HEK293 (cell line): ENCODE measurements around the gene GASK1B.
A peak's percentile ranks its signal among the peaks of the same experiment; 100 is the strongest.

Source experiments
- GFI1B ChIP-seq: fragments of 450-650 bp; formaldehyde crosslinking; IDR thresholded peaks from 2 replicates; pipeline ENCODE4 v1.5.1; 2016; ENCODE audit warnings: missing biosample characterization, missing genetic modification characterization
- HIC1 ChIP-seq: fragments of 450-650 bp; formaldehyde crosslinking; IDR thresholded peaks from 2 replicates; pipeline ENCODE4 v1.5.1; 2016; ENCODE audit warnings: missing biosample characterization, missing genetic modification characterization
- PRDM2 ChIP-seq: fragments of 450-650 bp; formaldehyde crosslinking; IDR thresholded peaks from 2 replicates; pipeline ENCODE4 v1.5.1; 2016; ENCODE audit warnings: missing biosample characterization, missing genetic modification characterization, borderline replicate concordance
- RBAK ChIP-seq: fragments of 450-650 bp; formaldehyde crosslinking; IDR thresholded peaks from 2 replicates; pipeline ENCODE4 v1.5.1; 2016; ENCODE audit warnings: missing biosample characterization, missing genetic modification characterization
- ZBTB48 ChIP-seq: fragments of 450-650 bp; formaldehyde crosslinking; IDR thresholded peaks from 2 replicates; pipeline ENCODE4 v1.5.1; 2016; ENCODE audit warnings: missing biosample characterization, missing genetic modification characterization
- ZFHX2 ChIP-seq: fragments of 450-650 bp; formaldehyde crosslinking; conservative IDR thresholded peaks from 2 replicates; pipeline ENCODE4 v1.5.1; 2016; ENCODE audit warnings: missing biosample characterization, missing genetic modification characterization
- ZNF155 ChIP-seq: fragments of 450-650 bp; formaldehyde crosslinking; IDR thresholded peaks from 2 replicates; pipeline ENCODE4 v1.5.1; 2016; ENCODE audit warnings: missing biosample characterization, missing genetic modification characterization
- ZNF404 ChIP-seq: fragments of 450-650 bp; formaldehyde crosslinking; IDR thresholded peaks from 2 replicates; pipeline ENCODE4 v1.5.1; 2017; ENCODE audit warnings: missing biosample characterization, missing genetic modification characterization
- ZNF624 ChIP-seq: fragments of 450-650 bp; formaldehyde crosslinking; IDR thresholded peaks from 2 replicates; pipeline ENCODE4 v1.5.1; 2017; ENCODE audit warnings: missing biosample characterization, missing genetic modification characterization
- ZNF654 ChIP-seq: fragments of 450-650 bp; formaldehyde crosslinking; IDR thresholded peaks from 2 replicates; pipeline ENCODE4 v1.5.1; 2016; ENCODE audit warnings: low read depth, missing biosample characterization, missing genetic modification characterization
- ZNF776 ChIP-seq: fragments of 450-650 bp; formaldehyde crosslinking; IDR thresholded peaks from 2 replicates; pipeline ENCODE4 v1.5.0; 2017; ENCODE audit warnings: missing biosample characterization, missing genetic modification characterization, borderline replicate concordance
- ZNF777 ChIP-seq: fragments of 450-650 bp; formaldehyde crosslinking; IDR thresholded peaks from 2 replicates; pipeline ENCODE4 v1.5.1; 2017; ENCODE audit warnings: missing biosample characterization, missing genetic modification characterization, borderline replicate concordance
- ZNF791 ChIP-seq: fragments of 450-650 bp; formaldehyde crosslinking; IDR thresholded peaks from 2 replicates; pipeline ENCODE4 v1.5.1; 2016; ENCODE audit warnings: missing biosample characterization, missing genetic modification characterization
- ZSCAN30 ChIP-seq: fragments of 450-650 bp; IDR thresholded peaks from 2 replicates; pipeline ENCODE4 v1.5.1; 2018; ENCODE audit warnings: missing biosample characterization, mild to moderate bottlenecking, missing genetic modification characterization, moderate library complexity
- TF ChIP-seq, protein P1 (sequence below): IDR thresholded peaks from 2 replicates; pipeline ENCODE4 v1.6.1; 2011; ENCODE audit warnings: mild to moderate bottlenecking, low read depth, low read length, borderline replicate concordance
- TF ChIP-seq, protein P2 (sequence below): fragments of 450-650 bp; formaldehyde crosslinking; IDR thresholded peaks from 2 replicates; pipeline ENCODE4 v1.5.1; 2016; ENCODE audit warnings: missing biosample characterization, missing genetic modification characterization
- TF ChIP-seq, protein P3 (sequence below): fragments of 450-650 bp; formaldehyde crosslinking; IDR thresholded peaks from 2 replicates; pipeline ENCODE4 v1.5.1; 2016; ENCODE audit warnings: missing biosample characterization, missing genetic modification characterization
- TF ChIP-seq, protein P4 (sequence below): fragments of 450-650 bp; formaldehyde crosslinking; IDR thresholded peaks from 2 replicates; pipeline ENCODE4 v1.5.1; 2016; ENCODE audit warnings: missing biosample characterization, missing genetic modification characterization, borderline replicate concordance
- TF ChIP-seq, protein P5 (sequence below): fragments of 450-650 bp; formaldehyde crosslinking; IDR thresholded peaks from 2 replicates; pipeline ENCODE4 v1.5.1; 2016; ENCODE audit warnings: missing biosample characterization, missing genetic modification characterization

GASK1B gene

GRCh38 chr4:158209825-158210807 lies 37.3 kb upstream of the GASK1B start, which contains the start of gene TMEM144 (continued):
- TF ChIP-seq, protein P1, sequence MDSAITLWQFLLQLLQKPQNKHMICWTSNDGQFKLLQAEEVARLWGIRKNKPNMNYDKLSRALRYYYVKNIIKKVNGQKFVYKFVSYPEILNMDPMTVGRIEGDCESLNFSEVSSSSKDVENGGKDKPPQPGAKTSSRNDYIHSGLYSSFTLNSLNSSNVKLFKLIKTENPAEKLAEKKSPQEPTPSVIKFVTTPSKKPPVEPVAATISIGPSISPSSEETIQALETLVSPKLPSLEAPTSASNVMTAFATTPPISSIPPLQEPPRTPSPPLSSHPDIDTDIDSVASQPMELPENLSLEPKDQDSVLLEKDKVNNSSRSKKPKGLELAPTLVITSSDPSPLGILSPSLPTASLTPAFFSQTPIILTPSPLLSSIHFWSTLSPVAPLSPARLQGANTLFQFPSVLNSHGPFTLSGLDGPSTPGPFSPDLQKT = no peak
- TF ChIP-seq, protein P2, sequence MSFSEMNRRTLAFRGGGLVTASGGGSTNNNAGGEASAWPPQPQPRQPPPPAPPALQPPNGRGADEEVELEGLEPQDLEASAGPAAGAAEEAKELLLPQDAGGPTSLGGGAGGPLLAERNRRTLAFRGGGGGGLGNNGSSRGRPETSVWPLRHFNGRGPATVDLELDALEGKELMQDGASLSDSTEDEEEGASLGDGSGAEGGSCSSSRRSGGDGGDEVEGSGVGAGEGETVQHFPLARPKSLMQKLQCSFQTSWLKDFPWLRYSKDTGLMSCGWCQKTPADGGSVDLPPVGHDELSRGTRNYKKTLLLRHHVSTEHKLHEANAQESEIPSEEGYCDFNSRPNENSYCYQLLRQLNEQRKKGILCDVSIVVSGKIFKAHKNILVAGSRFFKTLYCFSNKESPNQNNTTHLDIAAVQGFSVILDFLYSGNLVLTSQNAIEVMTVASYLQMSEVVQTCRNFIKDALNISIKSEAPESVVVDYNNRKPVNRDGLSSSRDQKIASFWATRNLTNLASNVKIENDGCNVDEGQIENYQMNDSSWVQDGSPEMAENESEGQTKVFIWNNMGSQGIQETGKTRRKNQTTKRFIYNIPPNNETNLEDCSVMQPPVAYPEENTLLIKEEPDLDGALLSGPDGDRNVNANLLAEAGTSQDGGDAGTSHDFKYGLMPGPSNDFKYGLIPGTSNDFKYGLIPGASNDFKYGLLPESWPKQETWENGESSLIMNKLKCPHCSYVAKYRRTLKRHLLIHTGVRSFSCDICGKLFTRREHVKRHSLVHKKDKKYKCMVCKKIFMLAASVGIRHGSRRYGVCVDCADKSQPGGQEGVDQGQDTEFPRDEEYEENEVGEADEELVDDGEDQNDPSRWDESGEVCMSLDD (tag by site-specific recombination) = no peak
- TF ChIP-seq, protein P3, sequence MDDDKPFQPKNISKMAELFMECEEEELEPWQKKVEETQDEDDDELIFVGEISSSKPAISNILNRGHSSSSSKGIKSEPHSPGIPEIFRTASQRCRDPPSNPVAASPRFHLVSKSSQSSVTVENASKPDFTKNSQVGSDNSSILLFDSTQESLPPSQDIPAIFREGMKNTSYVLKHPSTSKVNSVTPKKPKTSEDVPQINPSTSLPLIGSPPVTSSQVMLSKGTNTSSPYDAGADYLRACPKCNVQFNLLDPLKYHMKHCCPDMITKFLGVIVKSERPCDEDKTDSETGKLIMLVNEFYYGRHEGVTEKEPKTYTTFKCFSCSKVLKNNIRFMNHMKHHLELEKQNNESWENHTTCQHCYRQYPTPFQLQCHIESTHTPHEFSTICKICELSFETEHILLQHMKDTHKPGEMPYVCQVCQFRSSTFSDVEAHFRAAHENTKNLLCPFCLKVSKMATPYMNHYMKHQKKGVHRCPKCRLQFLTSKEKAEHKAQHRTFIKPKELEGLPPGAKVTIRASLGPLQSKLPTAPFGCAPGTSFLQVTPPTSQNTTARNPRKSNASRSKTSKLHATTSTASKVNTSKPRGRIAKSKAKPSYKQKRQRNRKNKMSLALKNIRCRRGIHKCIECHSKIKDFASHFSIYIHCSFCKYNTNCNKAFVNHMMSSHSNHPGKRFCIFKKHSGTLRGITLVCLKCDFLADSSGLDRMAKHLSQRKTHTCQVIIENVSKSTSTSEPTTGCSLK (tag by site-specific recombination) = no peak
- TF ChIP-seq ZNF404 (tag by site-specific recombination) (no peak), PRDM2 (tag by site-specific recombination) (no peak), ZNF624 (tag by site-specific recombination) (no peak), ZNF654 (tag by site-specific recombination) (no peak), RBAK (tag by site-specific recombination) (no peak), HIC1 (no peak), GFI1B (tag by site-specific recombination) (no peak), ZNF776 (tag by site-specific recombination) (no peak), ZFHX2 (tag by site-specific recombination) (peak; percentile 79), ZNF777 (tag by site-specific recombination) (no peak), ZNF155 (no peak), ZNF791 (tag by site-specific recombination) (no peak), ZBTB48 (tag by site-specific recombination) (no peak), ZSCAN30 (tag by site-specific recombination) (0 out of 2 replicates have a peak, but pooled peaks have one; percentile 23)
- TF ChIP-seq, protein P4, sequence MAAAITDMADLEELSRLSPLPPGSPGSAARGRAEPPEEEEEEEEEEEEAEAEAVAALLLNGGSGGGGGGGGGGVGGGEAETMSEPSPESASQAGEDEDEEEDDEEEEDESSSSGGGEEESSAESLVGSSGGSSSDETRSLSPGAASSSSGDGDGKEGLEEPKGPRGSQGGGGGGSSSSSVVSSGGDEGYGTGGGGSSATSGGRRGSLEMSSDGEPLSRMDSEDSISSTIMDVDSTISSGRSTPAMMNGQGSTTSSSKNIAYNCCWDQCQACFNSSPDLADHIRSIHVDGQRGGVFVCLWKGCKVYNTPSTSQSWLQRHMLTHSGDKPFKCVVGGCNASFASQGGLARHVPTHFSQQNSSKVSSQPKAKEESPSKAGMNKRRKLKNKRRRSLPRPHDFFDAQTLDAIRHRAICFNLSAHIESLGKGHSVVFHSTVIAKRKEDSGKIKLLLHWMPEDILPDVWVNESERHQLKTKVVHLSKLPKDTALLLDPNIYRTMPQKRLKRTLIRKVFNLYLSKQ (tag by site-specific recombination) = no peak
- TF ChIP-seq, protein P5, sequence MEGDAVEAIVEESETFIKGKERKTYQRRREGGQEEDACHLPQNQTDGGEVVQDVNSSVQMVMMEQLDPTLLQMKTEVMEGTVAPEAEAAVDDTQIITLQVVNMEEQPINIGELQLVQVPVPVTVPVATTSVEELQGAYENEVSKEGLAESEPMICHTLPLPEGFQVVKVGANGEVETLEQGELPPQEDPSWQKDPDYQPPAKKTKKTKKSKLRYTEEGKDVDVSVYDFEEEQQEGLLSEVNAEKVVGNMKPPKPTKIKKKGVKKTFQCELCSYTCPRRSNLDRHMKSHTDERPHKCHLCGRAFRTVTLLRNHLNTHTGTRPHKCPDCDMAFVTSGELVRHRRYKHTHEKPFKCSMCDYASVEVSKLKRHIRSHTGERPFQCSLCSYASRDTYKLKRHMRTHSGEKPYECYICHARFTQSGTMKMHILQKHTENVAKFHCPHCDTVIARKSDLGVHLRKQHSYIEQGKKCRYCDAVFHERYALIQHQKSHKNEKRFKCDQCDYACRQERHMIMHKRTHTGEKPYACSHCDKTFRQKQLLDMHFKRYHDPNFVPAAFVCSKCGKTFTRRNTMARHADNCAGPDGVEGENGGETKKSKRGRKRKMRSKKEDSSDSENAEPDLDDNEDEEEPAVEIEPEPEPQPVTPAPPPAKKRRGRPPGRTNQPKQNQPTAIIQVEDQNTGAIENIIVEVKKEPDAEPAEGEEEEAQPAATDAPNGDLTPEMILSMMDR (tag by site-specific recombination) = no peak
